HG02678 (cell line): ENCODE measurements around the gene HCFC1.
A peak's percentile ranks its signal among the peaks of the same experiment; 100 is the strongest.

Source experiments
- ATAC-seq: cut with Tn5 transposase; IDR thresholded peaks from one replicate; pipeline ENCODE4 v1.9.1; 2021; ENCODE audit warnings: mild to moderate bottlenecking, moderate library complexity; ENCODE audit not compliant: unreplicated experiment

Gene HCFC1

DNA sequence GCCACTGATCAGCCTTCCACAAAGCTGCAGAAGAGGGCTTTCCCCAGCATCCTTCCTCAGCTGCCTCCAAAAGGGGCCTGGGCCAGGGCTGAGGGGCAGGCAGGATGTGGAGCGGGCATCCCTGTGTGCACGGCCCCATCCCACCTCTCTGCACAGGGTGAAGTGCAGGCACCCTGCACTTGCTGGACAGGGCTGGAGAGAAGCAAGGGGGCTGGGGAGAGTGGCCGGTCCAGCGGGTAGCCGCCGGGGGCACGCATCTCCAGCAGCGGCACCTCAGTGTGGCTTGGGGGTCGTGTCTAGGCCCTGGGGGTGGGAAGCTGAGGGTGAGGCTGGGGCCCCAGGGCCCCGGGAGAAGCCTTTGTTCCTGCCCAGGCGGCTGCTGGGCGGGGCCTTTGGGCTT lies 64.2 kb downstream of the HCFC1 start:
- no peak for ATAC-seq

GRCh38 chrX:153906126-153906917 lies 65.3 kb downstream of the HCFC1 start:
- ATAC-seq: no peak

GRCh38 chrX:153905481-153906095 lies 66.0 kb downstream of the HCFC1 start:
- ATAC-seq: no peak

DNA sequence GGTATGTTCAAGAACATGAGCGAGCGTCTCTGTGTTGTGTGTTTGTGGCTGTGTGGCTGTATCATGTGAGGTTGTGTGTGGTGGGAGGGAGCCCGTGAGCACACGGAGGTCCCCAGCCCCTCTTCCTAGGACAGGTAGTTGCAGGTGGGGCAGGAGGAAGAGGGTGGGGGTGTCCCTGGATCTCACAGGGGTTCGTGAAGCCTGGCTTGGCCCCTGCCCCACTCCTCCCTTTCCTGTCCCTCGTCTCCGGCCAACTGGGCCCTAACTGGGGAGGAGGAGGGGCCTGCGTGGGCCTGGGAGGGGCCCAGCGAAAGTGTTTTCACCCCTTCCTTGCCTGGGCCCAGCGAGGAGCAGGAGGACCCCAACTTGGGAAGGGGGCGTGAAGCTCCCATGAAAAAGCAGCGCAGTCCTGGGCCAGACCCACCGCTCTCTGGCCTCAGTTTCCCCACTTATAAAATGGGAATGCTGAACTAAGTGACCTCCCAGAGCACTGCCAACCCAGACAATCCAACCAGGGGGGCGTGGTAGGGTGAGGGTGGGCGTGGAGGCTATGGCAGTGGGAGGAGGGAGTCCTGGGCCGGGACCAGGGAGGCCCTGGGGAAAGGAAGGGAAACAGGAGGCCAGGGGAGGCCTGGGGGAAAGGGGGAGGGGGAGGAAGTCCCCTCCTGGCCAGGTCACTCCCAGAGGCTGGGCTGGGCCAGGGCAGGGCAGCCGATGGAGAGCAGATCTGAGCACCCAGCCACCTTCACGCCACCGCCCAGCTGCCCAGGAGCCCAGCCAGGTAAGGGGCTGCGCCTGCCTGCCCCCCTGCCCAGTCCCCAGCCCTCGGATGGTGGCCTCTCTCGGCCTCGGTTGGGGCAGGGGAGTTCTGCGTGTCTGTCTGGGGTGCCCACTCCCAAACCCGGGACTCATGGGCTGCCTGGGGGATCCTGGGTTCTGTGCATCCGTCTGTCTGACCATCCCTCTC lies 67.3 kb downstream of the HCFC1 start, which contains the start of gene AVPR2:
AVPR2 (plus strand) TSS at position 683 of the 967 bp plus-strand sequence. CDS start 473 bp downstream, outside the sequence.
- ATAC-seq: no peak

- no peak for ATAC-seq
Observed at GRCh38 chrX:153903238-153903980, 68.2 kb downstream of the HCFC1 start.

- no peak for ATAC-seq
Observed at GRCh38 chrX:153902385-153902784, 69.2 kb downstream of the HCFC1 start.

GRCh38 chrX:153901753-153902140 lies 69.9 kb downstream of the HCFC1 start:
- no peak for ATAC-seq

GRCh38 chrX:153900831-153901752 lies 70.5 kb downstream of the HCFC1 start:
- peak; percentile 71 for ATAC-seq

DNA sequence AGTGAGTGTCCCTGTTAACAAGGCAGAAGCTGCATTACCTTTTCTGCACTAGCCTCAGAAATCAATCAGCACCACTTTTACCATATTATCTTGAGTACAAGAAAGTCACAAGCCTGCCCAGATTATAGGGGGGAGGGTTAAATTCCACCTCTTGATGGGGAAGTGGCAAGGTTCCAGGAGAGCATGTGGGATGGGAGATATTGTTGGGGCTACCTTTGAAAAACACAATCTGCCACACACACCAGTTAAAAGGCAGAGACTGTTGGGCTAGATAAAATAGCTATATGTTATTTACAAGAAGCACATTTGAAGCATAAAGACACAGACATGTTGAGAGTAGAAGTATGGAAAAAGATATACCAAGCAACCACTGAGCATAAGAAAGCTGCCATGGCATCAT lies 73.7 kb downstream of the HCFC1 start:
- no peak for ATAC-seq
